Mesendoderm (in vitro differentiated cells): ENCODE measurements around the gene CROCC.
"Not testable (repeated sequence)": the region's sequence is repeated elsewhere in the genome, so short reads cannot be mapped to it uniquely, and the experiment has no call there.

ENCODE experiments used
- DNase-seq: peaks from one replicate; pipeline ENCODE4 v3.0.0; 2013
- H2AK5ac ChIP-seq: 2 replicates; pipeline ENCODE4 v1.6.1; 2013; ENCODE audit warnings: low read length, inconsistent platforms
- H2BK120ac ChIP-seq: 2 replicates; pipeline ENCODE4 v1.6.1; 2013; ENCODE audit warnings: low read depth, mild to moderate bottlenecking, low read length, moderate library complexity, mixed read lengths
- H2BK15ac ChIP-seq: replicated peaks from 2 replicates; pipeline ENCODE4 v1.6.1; 2013; ENCODE audit warnings: low read depth, mild to moderate bottlenecking, moderate library complexity
- H2BK5ac ChIP-seq: 2 replicates; pipeline ENCODE4 v1.6.1; 2013; ENCODE audit warnings: low read length, inconsistent platforms
- H3K18ac ChIP-seq: 2 replicates; pipeline ENCODE4 v1.6.1; 2013; ENCODE audit warnings: mild to moderate bottlenecking, low read length, mixed read lengths
- H3K23ac ChIP-seq: one replicate; pipeline ENCODE4 v1.6.1; 2013; ENCODE audit warnings: low read length
- H3K27ac ChIP-seq: 2 replicates; pipeline ENCODE4 v1.5.1; 2013; ENCODE audit warnings: low read depth, mild to moderate bottlenecking, inconsistent platforms, low read length, moderate library complexity
- H3K27me3 ChIP-seq: 2 replicates; pipeline ENCODE4 v1.6.1; 2013; ENCODE audit warnings: low read length, control low read depth, mild to moderate bottlenecking, inconsistent platforms; ENCODE audit not compliant: insufficient read depth, poor library complexity
- H3K36me3 ChIP-seq: 2 replicates; pipeline ENCODE4 v1.6.1; 2013; ENCODE audit warnings: low read length, inconsistent platforms; ENCODE audit not compliant: control insufficient read depth, insufficient read depth
- H3K4ac ChIP-seq: one replicate; pipeline ENCODE4 v1.6.1; 2013; ENCODE audit warnings: low read depth, mild to moderate bottlenecking, low read length, moderate library complexity
- H3K4me1 ChIP-seq: 2 replicates; pipeline ENCODE4 v1.6.1; 2013; ENCODE audit warnings: low read depth, low read length, inconsistent platforms; ENCODE audit not compliant: control insufficient read depth
- H3K4me2 ChIP-seq: 2 replicates; pipeline ENCODE4 v1.6.1; 2013; ENCODE audit warnings: low read length
- H3K4me3 ChIP-seq: 2 replicates; pipeline ENCODE4 v1.5.1; 2013; ENCODE audit warnings: mild to moderate bottlenecking, low read length
- H3K56ac ChIP-seq: one replicate; pipeline ENCODE4 v1.6.1; 2013; ENCODE audit warnings: low read length
- H3K79me1 ChIP-seq: 2 replicates; pipeline ENCODE4 v1.6.1; 2013; ENCODE audit warnings: low read length, inconsistent platforms
- H3K79me2 ChIP-seq: 2 replicates; pipeline ENCODE4 v1.6.1; 2013; ENCODE audit warnings: mild to moderate bottlenecking, low read length; ENCODE audit not compliant: control insufficient read depth, insufficient read depth
- H3K9ac ChIP-seq: 2 replicates; pipeline ENCODE4 v1.6.1; 2013; ENCODE audit warnings: low read length, inconsistent platforms
- H4K5ac ChIP-seq: one replicate; pipeline ENCODE4 v1.6.1; 2013; ENCODE audit warnings: low read length
- H4K8ac ChIP-seq: one replicate; pipeline ENCODE4 v1.6.1; 2013; ENCODE audit warnings: low read depth, mild to moderate bottlenecking, control low read depth, low read length, moderate library complexity
- WGBS: extraction: QIAGEN DNeasy Blood & Tissue Kit; methylation state at CpG from one replicate; pipeline ENCODE4 v1.1.7; 2013; ENCODE audit warnings: low lambda C conversion rate, missing lambda C conversion rate; ENCODE audit not compliant: insufficient coverage; ENCODE audit errors: extremely low coverage; 5-methylcytosine and 5-hydroxymethylcytosine counted together

CROCC gene

GRCh38 chr1:16938351-16939321 lies 16.9 kb downstream of the CROCC start:
- H3K4me3 ChIP-seq, result no peak overlapping the region

DNA sequence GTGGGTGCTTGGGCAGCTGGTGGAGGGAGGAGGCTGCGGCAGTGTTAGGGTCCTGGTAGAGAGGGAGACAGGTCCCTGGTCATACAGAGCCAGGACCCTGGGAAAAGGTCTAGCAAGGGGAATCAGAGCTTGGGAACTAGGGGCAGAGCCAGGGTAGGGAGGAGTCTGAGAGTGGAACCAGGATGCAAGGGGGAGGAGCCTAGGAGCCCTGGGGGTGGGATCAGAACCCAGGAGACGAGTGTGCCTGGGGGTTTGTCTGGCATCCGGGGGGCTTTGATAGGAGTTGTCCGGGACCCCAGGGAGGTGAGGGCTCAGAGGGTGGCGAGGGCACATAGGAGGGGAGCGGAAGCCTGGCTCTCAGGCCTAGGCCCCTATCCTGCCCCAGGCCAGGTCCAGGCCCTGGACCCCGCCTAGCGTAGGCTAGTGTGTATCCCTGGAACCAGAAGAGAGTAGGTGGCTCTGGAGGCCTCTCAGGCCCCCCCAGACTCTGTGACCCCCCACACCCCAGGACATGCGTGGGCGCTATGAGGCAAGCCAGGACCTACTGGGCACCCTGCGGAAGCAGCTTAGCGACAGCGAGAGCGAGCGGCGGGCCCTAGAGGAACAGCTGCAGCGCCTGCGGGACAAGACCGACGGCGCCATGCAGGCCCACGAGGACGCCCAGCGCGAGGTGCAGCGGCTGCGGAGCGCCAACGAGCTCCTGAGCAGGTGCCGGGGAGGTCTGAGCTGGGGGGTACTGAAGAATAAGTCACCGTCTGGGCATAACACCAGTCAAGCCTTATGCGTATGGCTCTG lies 17.9 kb downstream of the CROCC start:
- H3K36me3 ChIP-seq, H3K23ac ChIP-seq, H2AK5ac ChIP-seq, H2BK15ac ChIP-seq, H3K4ac ChIP-seq, H2BK120ac ChIP-seq, H3K27ac ChIP-seq, H3K4me2 ChIP-seq, H4K8ac ChIP-seq, H3K9ac ChIP-seq, H3K4me1 ChIP-seq, H4K5ac ChIP-seq, H3K79me1 ChIP-seq, H3K4me3 ChIP-seq, H3K27me3 ChIP-seq, H3K79me2 ChIP-seq, H2BK5ac ChIP-seq: not testable (repeated sequence)
- Histone ChIP-seq H3K56ac (peak overlapping the region; percentile 25), H3K18ac (peak overlapping the region; percentile 63)
- WGBS, result no CpG with 5 or more reads among the region's 32 CpGs
- peak; percentile 49 for DNase-seq

More at GRCh38 chr1:16938351-16939321, 16.9 kb downstream of the CROCC start:
- Histone ChIP-seq H3K27me3 (no peaks in the 10 kb centered on the region), H2BK15ac (no peak overlapping the region), H3K27ac (no peak overlapping the region), H3K4me1 (no peaks in the 10 kb centered on the region), H3K56ac (peak overlapping the region; percentile 29), H2BK120ac (no peak overlapping the region), H3K79me2 (no peaks in the 10 kb centered on the region), H3K36me3 (no peaks in the 10 kb centered on the region), H3K4ac (no peak overlapping the region), H2BK5ac (no peak overlapping the region), H3K9ac (peak overlapping the region; percentile 52), H4K5ac (no peak overlapping the region), H3K23ac (no peak overlapping the region), H3K18ac (peak overlapping the region; percentile 63), H2AK5ac (no peak overlapping the region), H3K79me1 (no peaks in the 10 kb centered on the region), H4K8ac (no peak overlapping the region), H3K4me2 (peak overlapping the region; percentile 13)
- peak; percentile 61 for DNase-seq
- no CpG with 5 or more reads among the region's 51 CpGs for WGBS

- WGBS, result no CpG with 5 or more reads among the region's 19 CpGs
- Histone ChIP-seq H3K56ac (no peak overlapping the region), H3K18ac (no peak overlapping the region), H4K5ac (no peak overlapping the region), H3K79me1 (no peaks in the 10 kb centered on the region), H3K27ac (no peak overlapping the region), H3K4ac (no peak overlapping the region), H3K79me2 (no peaks in the 10 kb centered on the region), H3K36me3 (no peaks in the 10 kb centered on the region), H3K9ac (no peak overlapping the region), H2AK5ac (no peak overlapping the region), H3K23ac (no peak overlapping the region), H2BK5ac (no peak overlapping the region), H2BK15ac (no peak overlapping the region), H3K4me3 (no peak overlapping the region), H4K8ac (no peak overlapping the region), H3K4me2 (no peak overlapping the region), H3K4me1 (no peaks in the 10 kb centered on the region), H3K27me3 (no peaks in the 10 kb centered on the region), H2BK120ac (no peak overlapping the region)
- no peak for DNase-seq
These were observed 22.3 kb downstream of the CROCC start for GRCh38 chr1:16944038-16944437.

GRCh38 chr1:16945512-16945911 lies 23.8 kb downstream of the CROCC start:
- H3K27ac ChIP-seq, H3K79me2 ChIP-seq, H2BK120ac ChIP-seq, DNase-seq, H4K8ac ChIP-seq, H3K9ac ChIP-seq, H2BK5ac ChIP-seq, H2BK15ac ChIP-seq, H3K23ac ChIP-seq, H3K4me1 ChIP-seq, H3K36me3 ChIP-seq, H3K4me2 ChIP-seq, H3K18ac ChIP-seq, H3K79me1 ChIP-seq, H3K4ac ChIP-seq, H2AK5ac ChIP-seq, H3K27me3 ChIP-seq, H3K56ac ChIP-seq, H4K5ac ChIP-seq, H3K4me3 ChIP-seq: not testable (repeated sequence)
- WGBS, result no CpG with 5 or more reads among the region's 9 CpGs

- H3K36me3 ChIP-seq, H4K8ac ChIP-seq, H3K9ac ChIP-seq, H3K18ac ChIP-seq, DNase-seq, H3K4me2 ChIP-seq, H3K4ac ChIP-seq, H3K27ac ChIP-seq, H2BK120ac ChIP-seq, H3K4me3 ChIP-seq, H2BK15ac ChIP-seq, H3K79me2 ChIP-seq, H2AK5ac ChIP-seq, H3K4me1 ChIP-seq, H2BK5ac ChIP-seq, H4K5ac ChIP-seq, H3K23ac ChIP-seq, H3K79me1 ChIP-seq, H3K27me3 ChIP-seq, H3K56ac ChIP-seq: not testable (repeated sequence)
- WGBS, result no CpG with 5 or more reads among the region's 13 CpGs
These were observed 24.5 kb downstream of the CROCC start for GRCh38 chr1:16946185-16946584.
